HEK293T (cell line): Measurements from ENCODE around the gene DYNC2I2.

Experiments
- ARNT ChIP-seq: fragments of 450-650 bp; IDR thresholded peaks from 2 replicates; pipeline ENCODE4 v1.6.1; 2017; ENCODE audit warnings: mild to moderate bottlenecking
- BHLHE40 ChIP-seq: fragments of 450-650 bp; IDR thresholded peaks from 2 replicates; pipeline ENCODE4 v1.6.1; 2016; ENCODE audit warnings: mild to moderate bottlenecking, moderate library complexity, borderline replicate concordance
- FOXA1 ChIP-seq: fragments of 450-650 bp; IDR thresholded peaks from 2 replicates; pipeline ENCODE4 v1.6.1; 2016; ENCODE audit warnings: mild to moderate bottlenecking
- FOXM1 ChIP-seq: fragments of 450-650 bp; IDR thresholded peaks from 2 replicates; pipeline ENCODE4 v1.6.1; 2017; ENCODE audit warnings: mild to moderate bottlenecking, borderline replicate concordance
- HDGF ChIP-seq: fragments of 450-650 bp; IDR thresholded peaks from 2 replicates; pipeline ENCODE4 v1.6.1; 2017; ENCODE audit warnings: antibody characterized with exemption, borderline replicate concordance
- NFRKB ChIP-seq: fragments of 450-650 bp; IDR thresholded peaks from 2 replicates; pipeline ENCODE4 v1.6.1; 2016; ENCODE audit warnings: mild to moderate bottlenecking, moderate library complexity
- PKNOX1 ChIP-seq: fragments of 450-650 bp; IDR thresholded peaks from 2 replicates; pipeline ENCODE4 v1.6.1; 2016
- SP1 ChIP-seq: fragments of 450-650 bp; IDR thresholded peaks from 2 replicates; pipeline ENCODE4 v1.6.1; 2017
- TARDBP ChIP-seq: fragments of 450-650 bp; IDR thresholded peaks from 2 replicates; pipeline ENCODE4 v1.6.1; 2016
- ZNF384 ChIP-seq: fragments of 450-650 bp; IDR thresholded peaks from 2 replicates; pipeline ENCODE4 v1.6.1; 2016

DNA sequence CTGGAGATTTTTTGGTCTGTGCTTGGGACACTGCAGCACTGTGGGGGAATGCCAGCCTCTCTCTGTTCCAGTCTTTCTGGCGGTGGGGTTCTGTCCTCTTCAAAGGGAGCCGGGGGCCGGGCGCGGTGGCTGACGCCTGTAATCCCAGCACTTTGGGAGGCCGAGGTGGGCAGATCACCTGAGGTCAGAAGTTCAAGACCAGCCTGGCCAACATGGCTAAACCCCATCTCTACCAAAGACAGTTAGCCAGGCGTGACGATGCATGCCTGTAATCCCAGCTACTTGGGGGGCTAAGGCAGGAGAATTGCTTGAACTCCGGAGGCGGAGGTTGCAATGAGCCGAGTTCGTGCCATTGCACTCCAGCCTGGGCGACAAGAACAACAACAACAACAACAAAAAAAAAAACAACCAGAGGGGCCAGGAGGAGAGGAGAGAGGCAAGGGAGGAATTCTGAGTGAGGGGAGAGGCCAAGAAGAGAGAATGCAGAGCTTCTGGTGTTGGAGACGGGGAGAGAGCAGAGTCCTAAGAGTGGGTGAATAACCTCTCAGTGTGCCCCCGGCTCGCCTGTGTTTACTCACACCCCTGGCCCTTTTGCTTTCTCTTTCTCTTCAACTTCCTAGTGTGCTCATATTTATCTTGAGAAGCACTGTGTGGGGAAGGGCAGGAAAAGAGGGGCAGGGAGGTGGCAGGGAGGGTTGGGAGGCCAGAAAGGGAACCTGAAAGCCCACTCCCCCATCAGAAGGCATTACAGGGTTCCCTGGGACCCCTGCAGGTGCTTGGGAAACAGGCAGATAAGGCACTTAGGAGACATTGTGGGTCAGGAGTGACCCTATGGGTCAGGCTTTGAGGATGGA, 29.2 kb upstream of the DYNC2I2 start:
- TF ChIP-seq FOXA1 (no peak), ZNF384 (no peak), SP1 (no peak), BHLHE40 (no peak), HDGF (no peak), TARDBP (no peak), FOXM1 (no peak), PKNOX1 (no peak), NFRKB (no peak), ARNT (no peak)
